Measurements from ENCODE around the gene PRKAG3.
"Not testable (repeated sequence)": the region's sequence is repeated elsewhere in the genome, so short reads cannot be mapped to it uniquely, and the experiment has no call there.

PRKAG3 gene

DNA sequence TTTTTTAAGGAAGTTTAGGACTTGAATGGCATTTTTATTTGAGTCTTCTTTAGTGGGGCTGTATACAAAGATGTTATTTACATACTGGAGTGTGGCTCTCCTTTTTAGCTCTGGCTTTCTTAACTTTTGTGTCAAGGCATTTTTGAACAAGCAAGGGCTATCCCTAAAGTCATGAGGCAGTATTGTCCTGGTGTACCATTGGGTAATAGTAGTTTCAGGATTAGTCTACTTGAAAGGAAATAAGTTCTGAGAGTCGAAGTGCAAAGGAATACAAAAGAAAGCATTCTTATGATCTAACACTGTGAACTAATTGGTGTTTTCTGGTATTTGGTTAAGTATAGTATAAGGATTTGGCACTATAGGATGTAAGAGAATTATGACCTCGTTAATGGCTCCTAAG, 51.6 kb downstream of the PRKAG3 start:
- DNase-seq: no peak

GRCh38 chr2:218777276-218777990, 54.2 kb downstream of the PRKAG3 start:
- no peak for DNase-seq

- DNase-seq: no peak
These were observed 55.1 kb downstream of the PRKAG3 start for GRCh38 chr2:218776488-218776887.

DNA sequence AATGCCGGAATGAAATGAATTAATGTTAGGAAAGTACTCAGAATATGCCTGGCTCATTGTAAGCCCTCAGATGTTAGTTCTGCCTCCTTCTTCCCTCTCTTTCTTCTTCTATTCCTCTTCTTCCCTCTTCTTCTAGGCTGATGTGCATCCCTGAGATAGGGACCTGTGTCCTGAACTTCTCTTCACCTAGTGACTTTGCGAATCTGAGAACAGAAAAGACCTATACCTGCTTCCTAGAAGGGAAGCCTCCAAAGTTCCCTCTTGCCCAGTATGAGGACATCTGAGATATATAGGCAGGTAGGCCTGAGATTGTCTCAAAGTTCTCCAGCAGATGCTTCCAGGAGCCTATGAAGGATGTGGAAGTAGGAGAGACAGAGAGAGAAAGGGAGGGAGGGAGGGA, 57.7 kb downstream of the PRKAG3 start:
- DNase-seq: no peak

GRCh38 chr2:218772759-218773158, 58.8 kb downstream of the PRKAG3 start:
- DNase-seq: not testable (repeated sequence)

Data from CD4-positive, alpha-beta T cell treated with Interleukin-10 for 1 hour (primary cell).